ENCODE data around the gene KCNK3.
"Not testable (repeated sequence)": the region's sequence is repeated elsewhere in the genome, so short reads cannot be mapped to it uniquely, and the experiment has no call there.

The KCNK3 gene

DNA sequence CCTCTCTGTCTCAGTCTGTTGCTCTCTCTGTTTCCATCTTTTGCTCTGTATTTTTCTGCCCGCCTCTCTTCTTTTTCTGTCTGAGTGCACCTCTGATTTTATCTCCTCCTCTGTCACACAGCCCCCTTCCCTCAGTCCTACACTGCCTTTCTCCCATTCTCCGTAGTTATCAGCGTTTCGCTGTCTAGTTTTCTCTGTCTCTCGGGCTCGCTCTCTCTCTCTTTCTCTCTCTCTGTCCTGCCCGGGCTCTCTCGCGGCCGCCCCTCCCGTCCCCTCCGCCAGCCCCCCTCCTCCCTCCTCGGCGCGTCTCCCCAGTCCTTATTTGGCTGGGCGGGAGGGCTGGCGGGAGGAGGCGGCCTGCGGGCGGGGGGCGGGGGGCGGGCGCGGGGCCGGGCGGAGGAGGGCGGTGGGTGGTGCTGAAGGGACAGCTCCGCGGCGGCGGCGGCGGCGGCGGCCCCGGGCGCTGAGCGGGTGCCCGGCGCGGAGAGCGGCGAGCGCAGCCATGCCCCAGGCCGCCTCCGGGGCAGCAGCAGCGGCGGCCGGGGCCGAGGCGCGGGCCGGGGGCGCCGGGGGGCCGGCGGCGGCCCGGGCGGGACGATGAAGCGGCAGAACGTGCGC, at the start of gene KCNK3:
Gene KCNK3 (plus strand): TSS at position 444 of the 618 bp plus-strand sequence. CDS start 154 bp downstream, at position 598.
- DNase-seq (ENCODE audit: low read depth in 2 of 2) = peak; percentile 7 to 17

- DNase-seq (ENCODE audit: low read depth in 2 of 2) = no peak
These were observed 48.2 kb upstream of the KCNK3 start for GRCh38 chr2:26644188-26644835.

DNA sequence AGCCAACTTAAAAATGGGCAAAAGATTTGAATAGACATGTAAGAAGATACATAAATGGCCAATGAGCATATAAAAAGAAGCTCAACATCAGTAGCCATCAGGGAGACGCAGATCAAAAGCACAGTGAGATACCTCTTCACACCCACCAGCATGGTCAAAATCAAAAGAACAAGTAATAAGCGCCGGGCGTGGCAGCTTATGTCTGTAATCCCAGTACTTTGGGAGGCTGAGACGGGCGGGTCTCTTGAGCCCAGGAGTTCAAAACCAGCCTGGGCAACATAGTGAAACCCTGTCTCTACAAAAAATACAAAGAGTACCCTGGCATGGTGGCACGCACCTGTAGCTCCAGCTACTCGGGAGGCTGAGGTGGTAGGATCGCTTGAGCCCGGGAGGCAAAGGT, 46.8 kb upstream of the KCNK3 start:
- DNase-seq (ENCODE audit: low read depth in 2 of 2) = no peak

DNA sequence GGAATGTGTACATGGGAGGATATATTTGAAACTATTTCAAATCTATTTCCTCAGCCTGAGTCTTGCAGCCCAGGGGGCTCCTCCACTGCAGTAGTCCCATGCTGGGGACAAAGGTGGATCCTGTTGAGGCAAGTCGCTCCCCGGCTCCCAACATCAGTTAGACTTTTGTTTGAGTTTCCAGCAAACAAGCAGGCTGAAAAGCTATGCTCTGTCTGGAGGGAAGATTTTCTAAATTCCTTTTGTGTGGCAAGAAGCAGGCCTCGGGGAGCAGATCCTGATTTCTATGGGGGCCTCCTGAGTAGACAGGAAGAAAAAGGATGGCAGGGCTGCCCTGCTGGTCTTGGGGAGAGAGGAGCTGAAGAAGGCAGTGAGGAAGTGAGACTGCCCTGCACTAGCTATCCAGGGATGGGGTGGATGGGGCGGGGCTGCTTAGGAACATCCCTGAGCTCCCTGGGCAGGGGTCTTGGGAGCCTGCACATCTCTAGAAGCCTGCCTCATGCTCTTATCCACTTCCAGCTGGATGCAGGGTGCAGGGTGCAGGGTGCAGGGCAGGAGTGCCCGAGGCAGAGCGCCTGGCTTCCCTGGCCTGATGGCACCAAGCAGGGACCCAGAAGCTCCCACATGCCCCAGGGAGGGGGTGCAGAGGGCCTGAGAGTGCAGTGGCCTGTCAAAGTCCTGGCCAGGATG, 45.4 kb upstream of the KCNK3 start:
- no peak for DNase-seq (ENCODE audit: low read depth in 2 of 2)

DNA sequence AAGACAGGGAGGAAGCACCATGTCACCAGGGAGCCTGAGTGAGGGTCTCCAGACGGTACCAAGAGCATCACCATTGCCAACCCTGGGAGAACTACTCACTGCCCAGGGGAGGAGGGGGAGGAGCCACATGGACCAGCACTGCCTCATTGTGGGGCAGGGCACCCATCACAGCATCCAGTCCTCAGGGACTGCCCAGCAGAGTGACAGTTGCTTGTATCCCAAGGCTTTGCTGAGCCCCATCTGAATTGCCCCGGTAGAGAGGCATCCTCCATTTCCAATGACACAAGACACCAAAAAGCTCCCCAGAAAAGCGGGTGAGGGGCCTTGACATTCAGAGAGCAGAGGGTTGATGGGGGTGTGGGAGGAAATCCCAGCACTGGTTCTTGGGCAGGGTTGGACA, 44.5 kb upstream of the KCNK3 start:
- no peak for DNase-seq (ENCODE audit: low read depth in 2 of 2)

GRCh38 chr2:26648516-26648915, 44.0 kb upstream of the KCNK3 start:
- no peak for DNase-seq (ENCODE audit: low read depth in 2 of 2)

- DNase-seq (ENCODE audit: low read depth in 2 of 2) = no peak
These were observed 43.2 kb upstream of the KCNK3 start for GRCh38 chr2:26649322-26649721.

DNA sequence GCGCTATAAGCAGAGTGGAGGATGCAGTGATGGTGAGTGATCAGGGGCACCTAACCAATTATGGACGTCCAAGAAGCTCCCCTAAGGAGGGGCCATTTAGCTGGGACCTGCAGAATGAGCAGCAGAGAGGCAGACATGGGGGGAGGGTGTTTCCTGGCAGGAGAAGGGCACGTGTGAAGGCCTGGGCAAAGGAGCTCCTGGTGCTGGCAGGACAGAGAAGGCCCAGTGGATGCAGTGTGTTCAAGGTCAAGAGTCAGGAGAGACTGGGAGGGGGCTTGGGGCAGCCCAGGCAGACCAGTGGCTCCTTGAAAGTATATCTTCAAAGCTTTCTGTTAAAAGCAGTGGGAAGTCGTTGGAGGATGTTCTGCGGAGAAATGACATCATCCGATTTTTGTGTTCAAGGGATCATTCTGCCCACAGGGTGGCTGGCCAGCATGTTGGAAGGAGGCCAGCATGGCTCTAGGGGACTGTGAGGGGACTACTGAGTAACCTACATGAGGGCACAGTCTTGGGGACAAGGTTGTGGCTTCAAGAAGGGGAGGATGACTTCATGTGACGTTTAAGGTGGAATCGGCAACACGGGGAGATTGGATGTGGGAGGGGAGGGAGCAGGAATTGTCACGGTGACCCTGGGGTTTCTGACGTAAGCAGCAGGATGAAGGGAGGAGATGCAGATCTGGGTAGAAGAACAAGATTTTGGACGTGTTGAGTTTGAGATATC, 42.4 kb upstream of the KCNK3 start:
- DNase-seq (ENCODE audit: low read depth in 2 of 2) = no peak

DNA sequence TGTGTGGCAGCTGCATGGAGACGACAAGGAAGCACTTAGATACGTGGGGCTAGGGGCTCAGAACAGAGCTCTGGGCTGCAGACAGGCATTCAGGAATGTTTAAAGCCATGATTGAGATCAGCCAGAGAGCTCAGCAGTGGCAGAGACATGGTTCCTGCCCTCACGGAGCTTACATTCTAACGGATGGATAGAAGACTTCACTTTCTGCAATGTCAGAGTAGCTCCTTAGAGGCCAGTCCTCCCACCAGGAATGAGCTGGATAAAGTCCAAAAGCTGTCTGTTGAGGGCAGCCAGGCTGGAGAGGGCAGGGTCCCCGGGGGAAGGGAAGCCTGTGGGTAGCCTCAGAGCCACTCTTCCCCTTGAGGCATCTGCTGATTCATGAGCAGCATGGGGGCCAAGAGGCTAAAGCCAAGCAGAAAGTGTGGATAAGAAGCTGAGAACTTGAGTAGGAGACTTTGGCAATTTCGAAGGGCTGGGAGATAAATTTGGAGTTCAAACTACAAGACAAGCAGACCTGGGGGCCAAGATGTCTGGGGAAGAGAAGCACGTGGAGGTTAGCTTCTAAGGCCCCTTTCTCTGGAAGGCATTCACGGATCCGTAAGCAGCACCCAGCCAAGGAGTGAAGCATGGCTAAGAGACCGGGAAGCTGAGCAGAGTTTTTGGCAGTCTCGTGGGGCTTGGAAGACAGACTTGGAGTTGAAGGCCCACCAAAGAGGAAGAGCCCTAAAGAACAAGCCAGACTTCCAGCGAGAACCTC, 41.6 kb upstream of the KCNK3 start:
- no peak for DNase-seq (ENCODE audit: low read depth in 2 of 2)

DNA sequence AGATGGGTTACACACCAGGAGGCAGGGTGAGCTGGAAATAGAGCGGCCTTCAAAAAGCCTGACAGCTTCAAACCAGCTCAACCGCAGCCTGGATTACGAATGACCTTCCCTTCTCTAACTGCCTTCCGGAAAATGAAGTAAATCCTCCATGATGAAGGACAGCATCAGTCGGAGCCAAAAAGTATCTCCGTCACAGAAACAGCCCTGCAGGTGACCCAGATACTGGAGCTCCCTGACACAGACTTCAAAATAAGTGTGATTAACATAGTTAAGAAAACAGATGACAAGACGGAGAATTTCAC, 41.1 kb upstream of the KCNK3 start:
- DNase-seq (ENCODE audit: low read depth in 2 of 2) = no peak

GRCh38 chr2:26651799-26652198, 40.7 kb upstream of the KCNK3 start:
- DNase-seq (ENCODE audit: low read depth in 2 of 2) = no peak

- DNase-seq (ENCODE audit: low read depth in 2 of 2) = no peak
These were observed 40.0 kb upstream of the KCNK3 start for GRCh38 chr2:26652361-26653041.

- DNase-seq (ENCODE audit: low read depth in 2 of 2) = no peak
These were observed 39.1 kb upstream of the KCNK3 start for GRCh38 chr2:26653207-26654060.

GRCh38 chr2:26654061-26654340, 38.5 kb upstream of the KCNK3 start:
- DNase-seq (ENCODE audit: low read depth in 2 of 2) = no peak

DNA sequence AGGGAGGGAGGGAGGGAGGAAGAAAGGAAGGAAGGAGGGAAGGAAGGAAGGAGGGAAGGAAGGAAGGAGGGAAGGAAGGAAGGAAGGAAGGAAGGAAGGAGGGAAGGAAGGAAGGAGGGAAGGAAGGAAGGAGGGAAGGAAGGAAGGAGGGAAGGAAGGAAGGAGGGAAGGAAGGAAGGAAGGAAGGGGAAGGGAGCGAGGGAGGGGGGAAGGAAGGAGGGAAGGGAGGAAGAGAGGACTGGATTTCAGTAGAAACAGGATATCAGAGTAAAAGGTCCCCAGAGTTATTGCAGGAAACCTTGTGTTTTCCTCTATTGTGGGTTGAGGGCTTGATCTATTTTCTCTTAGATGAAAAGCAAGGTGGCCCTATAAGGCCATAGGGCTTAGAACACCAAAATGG, 37.4 kb upstream of the KCNK3 start:
- not testable (repeated sequence) for DNase-seq (ENCODE audit: low read depth in 2 of 2)

DNA sequence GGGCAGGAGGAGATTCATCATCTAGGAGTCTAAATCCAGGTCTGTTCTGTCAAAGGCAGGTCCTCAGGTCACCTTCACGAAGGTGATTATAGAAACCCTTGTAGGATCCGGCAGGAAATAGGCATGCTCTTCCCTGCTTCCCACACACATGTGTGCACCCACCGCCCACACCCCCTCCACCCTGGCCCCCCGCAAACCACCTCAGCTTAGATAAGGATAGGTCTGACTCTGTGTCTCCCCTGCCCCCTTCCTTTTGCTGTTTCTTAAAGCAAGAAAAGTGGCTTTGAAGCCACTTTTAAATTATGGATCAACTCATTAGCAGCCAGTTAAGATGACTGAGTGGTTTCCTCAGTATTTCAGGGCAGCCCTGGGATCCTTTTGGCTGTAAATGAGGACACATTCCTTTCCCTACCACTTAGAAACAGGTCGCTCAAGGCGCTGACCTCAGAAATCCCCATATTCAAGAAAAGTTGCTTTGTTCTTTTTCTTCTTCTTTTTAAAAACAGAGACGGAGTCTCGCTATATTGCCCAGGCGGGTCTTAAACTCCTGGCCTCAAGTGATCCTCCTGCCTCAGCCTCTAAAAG, 36.8 kb upstream of the KCNK3 start:
- DNase-seq (ENCODE audit: low read depth in 2 of 2) = no peak

DNA sequence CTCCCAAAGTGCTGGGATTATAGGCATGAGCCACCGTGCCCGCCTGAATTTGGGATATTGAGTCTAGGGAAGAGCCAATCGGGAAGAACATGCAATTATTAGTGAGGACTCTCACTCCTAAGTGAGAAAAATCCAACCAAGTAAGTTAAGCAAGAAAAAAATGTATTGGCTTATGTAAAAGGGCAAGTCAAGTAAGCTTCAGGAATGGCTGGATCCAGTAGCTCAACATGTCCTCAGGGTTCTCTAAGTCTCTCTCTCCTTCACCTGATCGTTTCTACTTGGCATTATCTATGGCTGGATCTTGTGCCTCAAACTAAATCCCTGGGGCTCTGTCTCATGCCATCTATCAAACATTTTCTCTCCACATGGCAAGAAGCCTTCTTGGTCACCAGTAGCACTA, 35.3 kb upstream of the KCNK3 start:
- no peak for DNase-seq (ENCODE audit: low read depth in 2 of 2)

- DNase-seq (ENCODE audit: low read depth in 2 of 2) = no peak
These were observed 33.7 kb upstream of the KCNK3 start for GRCh38 chr2:26658691-26659346.

DNA sequence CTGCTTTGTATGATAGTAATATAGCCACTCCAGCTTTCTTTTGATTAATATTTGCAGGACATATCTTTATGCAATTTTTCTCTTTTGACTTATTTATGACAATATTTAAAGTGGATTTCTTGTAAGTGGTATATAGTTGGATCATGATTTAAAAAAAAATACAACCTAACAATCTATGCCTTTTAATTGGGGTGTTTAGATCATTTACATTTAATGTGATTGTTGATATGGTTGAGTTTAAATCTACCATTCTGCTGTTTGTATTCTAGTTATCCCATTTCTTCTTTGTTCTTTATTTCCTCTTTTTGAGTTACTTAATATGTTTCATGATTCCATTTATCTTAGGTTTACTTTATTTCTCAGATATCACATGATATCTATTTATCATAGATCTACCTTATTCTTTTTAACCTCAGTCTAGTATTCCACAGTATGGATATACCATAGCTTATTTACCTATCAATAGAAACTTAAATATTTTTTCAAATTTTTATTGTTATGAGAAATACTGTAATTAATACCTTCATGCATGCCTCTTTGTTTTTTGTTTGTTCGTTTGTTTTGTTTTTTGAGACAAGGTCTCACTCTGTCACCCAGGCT, 32.1 kb upstream of the KCNK3 start:
- no peak for DNase-seq (ENCODE audit: low read depth in 2 of 2)

All from stimulated activated CD8-positive, alpha-beta memory T cell treated with anti-CD3 and anti-CD28 coated beads, Interleukin-7, amount 100 ng/mL, for 1 hour (primary cell).